Mucosa of stomach (tissue), 1 donor: Measurements from ENCODE around the gene ACVR1B.

ENCODE experiments used
- H3K27me3 ChIP-seq: one replicate; pipeline ENCODE4 v1.7.0; 2013; ENCODE audit warnings: mild to moderate bottlenecking, low read length; ENCODE audit not compliant: control insufficient read depth, insufficient read depth
- H3K36me3 ChIP-seq: one replicate; pipeline ENCODE4 v1.7.0; 2013; ENCODE audit warnings: low read length; ENCODE audit not compliant: control insufficient read depth, insufficient read depth
- H3K4me1 ChIP-seq: one replicate; pipeline ENCODE4 v1.7.0; 2013; ENCODE audit warnings: mild to moderate bottlenecking, low read length; ENCODE audit not compliant: control insufficient read depth, insufficient read depth
- H3K4me3 ChIP-seq: one replicate; pipeline ENCODE4 v1.7.0; 2013; ENCODE audit warnings: low read length
- H3K9ac ChIP-seq: one replicate; pipeline ENCODE4 v1.7.0; 2013; ENCODE audit warnings: mild to moderate bottlenecking, low read length, moderate library complexity
- H3K9me3 ChIP-seq: one replicate; pipeline ENCODE4 v1.7.0; 2013; ENCODE audit warnings: mild to moderate bottlenecking, low read length, moderate library complexity; ENCODE audit not compliant: control insufficient read depth
- donor health status: Pancreatic carcinoma.

The ACVR1B gene

GRCh38 chr12:51951199-51951842, at the start of gene ACVR1B:
Gene ACVR1B, plus strand, starts transcription at chr12:51951699. Its CDS starts 45 bp downstream, at chr12:51951744.
- peak within 1 kb of the TSS; percentile 97 for H3K9ac ChIP-seq
- no peaks in the 10 kb centered on the region for H3K9me3 ChIP-seq
- peaks cover 28% of the 10 kb centered on the region for H3K4me1 ChIP-seq
- H3K36me3 ChIP-seq = no peaks in the 10 kb centered on the region
- H3K4me3 ChIP-seq = peak within 1 kb of the TSS; percentile 83
- H3K27me3 ChIP-seq = peaks cover 4% of the 10 kb centered on the region

- H3K27me3 ChIP-seq = peaks cover 9% of the 10 kb centered on the region
- peaks cover 12% of the 10 kb centered on the region for H3K4me1 ChIP-seq
- no peaks in the 10 kb centered on the region for H3K36me3 ChIP-seq
- H3K9me3 ChIP-seq = no peaks in the 10 kb centered on the region
- H3K9ac ChIP-seq = no peak overlapping the region
- no peak overlapping the region for H3K4me3 ChIP-seq
Measured at GRCh38 chr12:51901881-51902280, 49.6 kb upstream of the ACVR1B start.

- Histone ChIP-seq H3K27me3 (peaks cover 25% of the 10 kb centered on the region), H3K9ac (peak overlapping the region; percentile 38), H3K4me3 (no peak overlapping the region), H3K36me3 (no peaks in the 10 kb centered on the region), H3K4me1 (peaks cover 17% of the 10 kb centered on the region), H3K9me3 (no peaks in the 10 kb centered on the region)
Measured at GRCh38 chr12:51904951-51905470, 46.5 kb upstream of the ACVR1B start.

- Histone ChIP-seq H3K9me3 (no peaks in the 10 kb centered on the region), H3K36me3 (no peaks in the 10 kb centered on the region), H3K9ac (peak overlapping the region; percentile 38), H3K4me1 (peaks cover 21% of the 10 kb centered on the region), H3K27me3 (peaks cover 25% of the 10 kb centered on the region), H3K4me3 (no peak overlapping the region)
Measured at GRCh38 chr12:51905471-51906429, 45.7 kb upstream of the ACVR1B start.

- H3K4me3 ChIP-seq = no peak overlapping the region
- H3K27me3 ChIP-seq = peaks cover 25% of the 10 kb centered on the region
- H3K36me3 ChIP-seq = no peaks in the 10 kb centered on the region
- no peaks in the 10 kb centered on the region for H3K9me3 ChIP-seq
- peaks cover 28% of the 10 kb centered on the region for H3K4me1 ChIP-seq
- H3K9ac ChIP-seq = peak overlapping the region; percentile 57
Measured at GRCh38 chr12:51906430-51907082, 44.9 kb upstream of the ACVR1B start.

- H3K9me3 ChIP-seq = no peaks in the 10 kb centered on the region
- H3K4me3 ChIP-seq = peak within 1 kb of the TSS; percentile 21
- H3K36me3 ChIP-seq = no peaks in the 10 kb centered on the region
- peak within 1 kb of the TSS; percentile 57 for H3K9ac ChIP-seq
- peaks cover 35% of the 10 kb centered on the region for H3K4me1 ChIP-seq
- peaks cover 25% of the 10 kb centered on the region for H3K27me3 ChIP-seq
Measured at GRCh38 chr12:51907083-51907855, 44.2 kb upstream of the ACVR1B start, which contains the start of gene ACVRL1. Gene ACVRL1, plus strand, starts transcription at chr12:51907504. Its CDS starts 4,971 bp downstream, at chr12:51912475.

GRCh38 chr12:51907856-51908425, 43.6 kb upstream of the ACVR1B start:
- peak overlapping the region; percentile 57 for H3K9ac ChIP-seq
- peaks cover 29% of the 10 kb centered on the region for H3K27me3 ChIP-seq
- H3K4me1 ChIP-seq = peaks cover 41% of the 10 kb centered on the region
- no peaks in the 10 kb centered on the region for H3K36me3 ChIP-seq
- no peaks in the 10 kb centered on the region for H3K9me3 ChIP-seq
- peak overlapping the region; percentile 21 for H3K4me3 ChIP-seq

GRCh38 chr12:51908876-51909592, 42.5 kb upstream of the ACVR1B start:
- no peak overlapping the region for H3K4me3 ChIP-seq

GRCh38 chr12:51910168-51910567, 41.3 kb upstream of the ACVR1B start:
- Histone ChIP-seq H3K4me3 (no peak overlapping the region), H3K9ac (peak overlapping the region; percentile 22), H3K4me1 (peaks cover 50% of the 10 kb centered on the region), H3K9me3 (no peaks in the 10 kb centered on the region), H3K27me3 (peaks cover 29% of the 10 kb centered on the region), H3K36me3 (no peaks in the 10 kb centered on the region)

More at GRCh38 chr12:51908876-51909592, 42.5 kb upstream of the ACVR1B start:
- Histone ChIP-seq H3K4me1 (peaks cover 50% of the 10 kb centered on the region), H3K9ac (no peak overlapping the region), H3K36me3 (no peaks in the 10 kb centered on the region), H3K9me3 (no peaks in the 10 kb centered on the region), H3K27me3 (peaks cover 29% of the 10 kb centered on the region)

GRCh38 chr12:51910691-51911090, 40.8 kb upstream of the ACVR1B start:
- peaks cover 29% of the 10 kb centered on the region for H3K27me3 ChIP-seq
- peak overlapping the region; percentile 22 for H3K9ac ChIP-seq
- no peak overlapping the region for H3K4me3 ChIP-seq
- peaks cover 51% of the 10 kb centered on the region for H3K4me1 ChIP-seq
- no peaks in the 10 kb centered on the region for H3K36me3 ChIP-seq
- no peaks in the 10 kb centered on the region for H3K9me3 ChIP-seq
